Smooth muscle cell (in vitro differentiated cells): ENCODE results near the gene ZHX3. TPM values are rescaled to one million over a fixed set of nuclear protein-coding genes. Genes with fewer than 3 reads are reported as not detected.

Source experiments
- DNase-seq: peaks from one replicate; lab custom pipeline; 2025; ENCODE audit not compliant: unreplicated experiment; lab: John Stamatoyannopoulos, UW
- H2AFZ ChIP-seq: fragments of 200-600 bp; sonication (generic); 2 replicates; pipeline ENCODE4 v1.6.0; 2016; ENCODE audit warnings: antibody characterized with exemption, low read depth, mild to moderate bottlenecking
- H3F3A ChIP-seq: fragments of 200-600 bp; sonication (generic); 2 replicates; pipeline ENCODE4 v1.6.0; 2017; ENCODE audit warnings: antibody characterized with exemption, low read depth
- H3K27ac ChIP-seq: fragments of 200-600 bp; sonication (generic); 2 replicates; pipeline ENCODE4 v1.5.1; 2016; ENCODE audit warnings: low read depth, mild to moderate bottlenecking
- H3K27me3 ChIP-seq: fragments of 200-600 bp; sonication (generic); 2 replicates; pipeline ENCODE4 v1.6.1; 2016; ENCODE audit warnings: low read depth, mild to moderate bottlenecking
- H3K36me3 ChIP-seq: fragments of 200-600 bp; sonication (generic); 2 replicates; pipeline ENCODE4 v1.5.1; 2016; ENCODE audit warnings: low read depth
- H3K4me1 ChIP-seq: fragments of 200-600 bp; sonication (generic); 2 replicates; pipeline ENCODE4 v1.5.1; 2016; ENCODE audit warnings: low read depth
- H3K4me2 ChIP-seq: fragments of 200-600 bp; sonication (generic); 2 replicates; pipeline ENCODE4 v1.6.0; 2016; ENCODE audit warnings: mild to moderate bottlenecking
- H3K4me3 ChIP-seq: fragments of 200-600 bp; sonication (generic); 2 replicates; pipeline ENCODE4 v1.5.1; 2016; ENCODE audit warnings: mild to moderate bottlenecking
- H3K79me2 ChIP-seq: fragments of 200-600 bp; sonication (generic); 2 replicates; pipeline ENCODE4 v1.6.0; 2016; ENCODE audit warnings: low read depth, mild to moderate bottlenecking
- H3K9ac ChIP-seq: fragments of 200-600 bp; sonication (generic); 2 replicates; pipeline ENCODE4 v1.6.0; 2016; ENCODE audit warnings: low read depth
- H3K9me3 ChIP-seq: fragments of 200-600 bp; sonication (generic); replicated peaks from 2 replicates; pipeline ENCODE4 v1.5.1; 2016; ENCODE audit warnings: low read depth
- H4K20me1 ChIP-seq: fragments of 200-600 bp; sonication (generic); 2 replicates; pipeline ENCODE4 v1.6.0; 2016; ENCODE audit warnings: low read depth
- CTCF ChIP-seq: fragments of 200-600 bp; sonication (generic); IDR thresholded peaks from 2 replicates; pipeline ENCODE4 v1.5.1; 2017; ENCODE audit warnings: borderline replicate concordance, mild to moderate bottlenecking, antibody characterized with exemption; ENCODE audit not compliant: insufficient read depth, poor library complexity, severe bottlenecking
- WGBS: methylation state at CpG from one replicate; pipeline ENCODE4 v1.1.7; 2016; ENCODE audit warnings: low lambda C conversion rate; 5-methylcytosine and 5-hydroxymethylcytosine counted together
- polyA plus RNA-seq: library from polyadenylated mRNA; unstranded; fragments of >200 nt; fragmentation: Nextera tagmentation; extraction: Ambion mirVana; gene quantifications from 2 replicates; pipeline ENCODE4 v1.2.1, GENCODE V29; 2016
- total RNA-seq: library from RNA; depleted of rRNA; stranded (reverse); fragments of >200 nt; gene quantifications from 2 replicates; pipeline ENCODE4 v1.2.3, GENCODE V29; 2014

The ZHX3 gene
- total and polyA plus RNA-seq, 2 experiments from 2014 or later, result 10.1 to 17.1 TPM

- H4K20me1 ChIP-seq, result no peaks in the 10 kb centered on the region
- no peak for DNase-seq
- H3K9ac ChIP-seq, result no peak overlapping the region
- H3K36me3 ChIP-seq, result no peaks in the 10 kb centered on the region
- H3K4me1 ChIP-seq, result no peaks in the 10 kb centered on the region
- no peaks in the 10 kb centered on the region for H3K27me3 ChIP-seq
- H3K9me3 ChIP-seq, result no peaks in the 10 kb centered on the region
- no peak overlapping the region for H3K4me2 ChIP-seq
- no peak overlapping the region for H3K27ac ChIP-seq
- 90% methylated on average over 9 of the region's 9 CpGs for WGBS
- H3K79me2 ChIP-seq, result no peaks in the 10 kb centered on the region
- H3K4me3 ChIP-seq, result no peak overlapping the region
- no peak for TF ChIP-seq CTCF
- no peak overlapping the region for H2AFZ ChIP-seq
- H3F3A ChIP-seq, result no peaks in the 10 kb centered on the region
These were observed 40.7 kb upstream of the ZHX3 start for GRCh38 chr20:41358230-41358629.

- H4K20me1 ChIP-seq, result no peaks in the 10 kb centered on the region
- WGBS, result 98% methylated on average over 11 of the region's 11 CpGs
- H3K27me3 ChIP-seq, result no peaks in the 10 kb centered on the region
- no peaks in the 10 kb centered on the region for H3K36me3 ChIP-seq
- H3K4me2 ChIP-seq, result no peak overlapping the region
- no peaks in the 10 kb centered on the region for H3K4me1 ChIP-seq
- no peak for DNase-seq
- H3K4me3 ChIP-seq, result no peak overlapping the region
- no peaks in the 10 kb centered on the region for H3K79me2 ChIP-seq
- TF ChIP-seq CTCF, result peak; percentile 7
- no peak overlapping the region for H3K9ac ChIP-seq
- H3F3A ChIP-seq, result no peaks in the 10 kb centered on the region
- no peak overlapping the region for H2AFZ ChIP-seq
- no peak overlapping the region for H3K27ac ChIP-seq
- H3K9me3 ChIP-seq, result no peaks in the 10 kb centered on the region
These were observed 40.1 kb upstream of the ZHX3 start for GRCh38 chr20:41357424-41358163.

- Histone ChIP-seq H3K27ac (no peak overlapping the region), H4K20me1 (no peaks in the 10 kb centered on the region), H3K36me3 (no peaks in the 10 kb centered on the region), H3K27me3 (no peaks in the 10 kb centered on the region), H3F3A (no peaks in the 10 kb centered on the region), H3K9ac (no peak overlapping the region), H3K9me3 (no peaks in the 10 kb centered on the region), H3K4me2 (no peak overlapping the region), H3K4me3 (no peak overlapping the region), H3K4me1 (no peaks in the 10 kb centered on the region), H2AFZ (no peak overlapping the region), H3K79me2 (no peaks in the 10 kb centered on the region)
- no peak for TF ChIP-seq CTCF
- WGBS, result 94% methylated on average over 13 of the region's 13 CpGs
- DNase-seq, result no peak
These were observed 39.4 kb upstream of the ZHX3 start for GRCh38 chr20:41356951-41357350.
